Right ventricle myocardium inferior (tissue), 1 donor: ENCODE data around the gene PDLIM4. TPM values are rescaled to one million over a fixed set of nuclear protein-coding genes. Genes with fewer than 3 reads are reported as not detected.
A peak's percentile ranks its signal among the peaks of the same experiment; 100 is the strongest.

ENCODE experiments used
- ATAC-seq: fragments of 200-7000 bp; cut with Tn5 transposase; one replicate; pipeline ENCODE4 v1.9.1; 2020; ENCODE audit warnings: mild to moderate bottlenecking, moderate library complexity
- DNase-seq: peaks from one replicate; pipeline ENCODE4 v3.0.0; 2021; ENCODE audit errors: missing footprints
- intact Hi-C: fragments of 100-400 bp; cut with DNase I; formaldehyde crosslinking; loops from one replicate; pipeline ENCODE4 v1.11.0; 2022
- total RNA-seq: library from RNA; stranded (reverse); fragmentation: NEBNext Ultra II Directional; extraction: Animal tissue kit (Norgen Biotek cat#: 25700); gene quantifications from one replicate; pipeline ENCODE4 v1.2.1, GENCODE V29; 2021
- donor health status: DM: no; HTN: yes; CAD: no; lungs with severe emphysema.

PDLIM4 gene
- total RNA-seq, 1 donor from 2014 or later = 5.4 TPM

DNA sequence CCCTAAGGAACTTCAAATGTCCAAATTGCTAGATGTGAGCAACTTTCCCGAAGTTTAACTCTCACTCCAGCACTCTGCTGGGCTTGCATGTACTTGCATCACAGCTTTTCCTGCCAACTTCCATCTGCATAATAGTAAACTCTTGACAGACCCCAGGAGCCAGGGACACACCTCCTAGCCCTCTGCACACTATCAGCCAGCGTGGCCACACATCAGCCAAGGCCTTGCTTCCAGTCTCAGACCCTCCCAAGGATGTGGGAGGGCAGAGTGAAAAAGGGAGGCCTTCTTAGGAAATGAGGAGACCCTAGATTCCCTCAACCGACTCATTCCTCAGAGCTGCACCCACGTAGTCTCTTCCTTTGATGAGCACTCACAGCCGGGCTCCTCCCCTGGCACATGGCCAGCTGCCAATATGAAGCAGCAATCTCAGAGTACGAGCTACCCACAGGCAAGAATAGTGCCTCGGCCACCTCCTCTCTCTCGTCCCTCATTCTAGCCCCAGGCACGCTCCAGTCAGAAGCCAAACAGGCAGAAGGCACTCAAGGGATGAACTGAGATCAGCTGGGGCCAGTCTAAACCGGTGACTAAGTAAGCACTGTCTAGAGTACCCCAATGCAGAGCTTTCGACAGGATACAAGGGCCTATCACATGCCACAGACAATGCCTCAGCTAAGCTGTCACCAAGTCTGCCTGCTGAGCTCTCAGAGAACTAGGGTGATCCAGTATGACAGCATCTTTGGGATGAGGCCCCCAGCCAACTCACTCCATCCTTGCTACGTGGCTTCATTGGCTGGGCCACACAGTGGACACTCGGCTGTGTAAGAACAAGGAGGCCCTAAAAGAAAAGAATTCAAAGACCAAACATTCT, 32.1 kb upstream of the PDLIM4 start:
- DNase-seq (peak; percentile 79), ATAC-seq (peak; percentile 27)
- intact Hi-C loops = loop anchor here (5.0 kb wide), 1 partner anchor 33 kb away; no protein-coding TSS in a partner anchor

DNA sequence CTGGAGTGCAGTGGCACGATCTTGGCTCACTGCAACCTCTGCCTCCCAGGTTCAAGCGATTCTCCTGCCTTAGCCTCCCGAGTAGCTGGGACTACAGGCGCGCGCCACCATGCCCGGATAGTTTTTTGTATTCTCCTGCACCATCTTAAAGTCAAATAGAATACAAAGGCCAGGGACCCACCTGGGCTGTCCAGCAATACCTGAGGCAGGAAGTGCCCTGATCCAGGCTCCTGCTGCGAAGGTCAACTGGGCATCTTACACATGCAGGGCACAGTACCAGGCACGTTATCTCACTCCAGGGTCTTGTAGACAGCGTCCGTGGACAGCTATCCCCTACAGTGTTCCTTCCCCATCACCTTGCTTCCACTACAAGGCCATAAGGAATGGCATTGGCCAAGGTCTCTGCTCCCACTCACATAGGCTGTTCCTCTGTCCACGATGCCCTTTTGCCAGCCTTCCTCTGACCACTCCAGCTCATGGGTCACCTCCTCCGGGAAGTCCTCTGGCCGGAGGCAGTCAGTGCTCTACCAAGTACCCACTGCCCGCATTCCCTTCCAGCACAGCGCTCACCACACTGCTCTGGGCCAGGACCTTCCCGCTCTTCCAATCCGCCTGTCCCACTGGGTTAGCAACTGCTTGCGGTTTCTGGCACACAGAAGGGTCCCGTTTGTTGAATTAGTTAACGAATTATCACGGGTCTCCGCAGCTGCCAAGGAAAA, 30.8 kb upstream of the PDLIM4 start:
- ATAC-seq = peak; percentile 19
- DNase-seq = no peak
- intact Hi-C loops = loop anchor here (5.0 kb wide), 1 partner anchor 34 kb away; no protein-coding TSS in a partner anchor

DNA sequence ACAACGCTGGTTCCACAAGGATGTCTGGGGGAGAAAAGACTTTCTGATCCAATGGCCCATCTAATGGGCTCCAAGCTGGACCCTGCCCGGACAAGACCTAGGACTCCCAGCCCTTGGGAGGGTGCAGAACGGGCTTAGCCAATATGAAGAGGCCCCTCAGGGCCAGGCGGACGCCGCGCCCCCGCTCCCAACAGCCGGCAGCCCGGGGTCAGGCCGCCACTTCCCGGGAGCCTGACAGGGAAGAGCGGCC, 30.3 kb upstream of the PDLIM4 start:
- ATAC-seq = no peak
- intact Hi-C loops = loop anchor here (5.0 kb wide), 1 partner anchor 35 kb away; no protein-coding TSS in a partner anchor
- DNase-seq = no peak

DNA sequence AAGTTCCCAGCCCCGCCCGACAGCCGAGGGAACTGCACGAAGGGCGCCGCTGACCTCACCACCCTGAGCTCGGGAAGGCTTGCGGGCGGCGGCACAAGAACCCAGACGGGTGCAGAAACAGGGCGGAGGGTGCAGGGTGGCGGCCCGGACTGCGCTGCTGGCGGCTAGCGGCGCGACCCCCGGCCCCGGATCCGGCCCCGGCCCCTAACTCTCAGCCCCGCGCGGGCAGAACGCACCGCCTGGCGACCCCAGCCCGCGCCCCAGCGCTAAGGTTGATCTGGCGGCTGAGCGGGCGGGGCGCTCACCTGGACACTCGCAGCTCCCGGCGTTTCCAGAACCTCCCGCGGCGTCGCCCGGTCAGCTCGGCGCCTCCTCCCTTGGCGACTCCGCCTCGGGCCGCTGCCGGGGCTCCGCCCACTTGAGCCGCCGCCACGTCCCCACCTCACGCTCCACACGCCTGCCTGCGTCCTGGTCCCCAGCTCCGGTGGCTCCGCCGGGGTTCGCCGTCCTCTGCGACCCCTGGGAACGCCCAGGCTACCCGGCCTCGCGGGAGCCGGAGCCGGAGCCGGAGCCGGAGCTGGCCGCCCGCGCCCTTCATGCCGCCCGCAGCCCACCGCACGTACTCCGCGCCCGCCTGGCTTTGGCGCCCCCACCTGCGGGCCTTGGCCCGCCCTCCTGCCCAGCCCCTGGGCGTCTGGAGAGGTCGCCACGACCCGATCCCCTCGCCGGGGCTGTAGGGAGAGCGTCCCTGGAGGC, 29.8 kb upstream of the PDLIM4 start, which contains the start of gene P4HA2:
Gene P4HA2 (minus strand): TSS at position 369 of the 756 bp plus-strand sequence. CDS start 9,227 bp downstream, outside the sequence.
- peak; percentile 85 for ATAC-seq
- intact Hi-C loops = loop anchor here (5.0 kb wide), 1 partner anchor 35 kb away; no protein-coding TSS in a partner anchor
- DNase-seq = peak; percentile 89

DNA sequence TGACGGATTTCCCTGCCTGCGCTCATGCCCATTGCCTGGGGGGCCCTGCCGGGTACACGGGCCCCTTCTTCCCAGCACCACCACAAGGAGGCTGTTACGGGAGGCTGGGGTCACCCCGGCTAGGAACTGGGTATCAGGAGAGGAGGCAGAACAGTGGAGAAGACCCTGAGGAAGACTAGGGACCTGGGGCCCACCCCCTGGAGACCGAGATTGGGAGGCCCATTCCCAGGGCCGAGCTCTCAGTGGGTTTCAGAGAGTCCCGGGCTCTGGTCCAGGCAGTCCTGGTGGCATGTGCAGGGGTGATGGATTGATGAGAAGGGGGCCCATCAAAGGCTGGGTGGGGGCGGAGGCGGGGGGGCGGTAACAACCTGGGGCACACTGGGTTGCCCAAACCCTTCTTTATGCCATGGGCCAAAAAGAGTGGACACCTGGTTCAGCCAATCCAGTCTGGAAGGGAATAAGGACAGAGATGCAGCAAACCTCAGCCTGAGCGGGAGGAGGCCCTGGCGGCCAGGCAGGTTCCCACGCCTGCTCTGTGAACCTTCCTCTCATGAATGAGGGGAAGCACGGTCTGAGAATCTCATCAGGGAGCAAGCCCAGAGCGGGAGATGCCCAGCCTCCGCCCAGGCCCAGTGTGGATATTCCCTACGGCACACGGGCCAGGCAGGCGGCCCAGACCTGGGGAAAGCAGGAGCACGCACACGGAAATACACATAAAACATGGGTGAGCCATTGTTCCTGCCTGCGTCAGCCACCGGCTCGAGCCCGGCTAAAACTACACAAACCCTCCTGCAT, 29.1 kb upstream of the PDLIM4 start:
- no peak for ATAC-seq
- intact Hi-C loops = loop anchor here (5.0 kb wide), 1 partner anchor 36 kb away; no protein-coding TSS in a partner anchor
- DNase-seq = peak; percentile 55

DNA sequence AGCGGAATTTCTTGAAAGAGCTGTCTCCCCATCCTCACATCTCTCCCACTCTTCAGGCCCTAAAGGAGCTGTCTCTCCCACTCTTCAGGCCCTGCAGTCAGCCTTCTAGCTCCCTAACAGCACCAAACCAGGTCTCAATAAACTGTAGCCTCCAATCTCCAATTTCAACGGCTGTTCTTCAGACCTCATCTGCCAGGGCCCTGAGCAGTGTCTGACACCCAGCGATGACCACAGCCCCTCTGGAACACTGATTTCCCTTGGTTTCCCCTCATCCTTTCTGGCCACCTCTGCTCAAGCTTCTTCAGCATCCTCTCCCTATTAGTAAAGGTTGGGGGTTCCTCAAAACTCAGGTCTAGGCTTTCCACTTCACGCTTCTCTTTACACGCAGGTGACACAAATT, 28.3 kb upstream of the PDLIM4 start:
- intact Hi-C loops = loop anchor here (5.0 kb wide), 1 partner anchor 37 kb away; no protein-coding TSS in a partner anchor
- DNase-seq = no peak
- no peak for ATAC-seq

DNA sequence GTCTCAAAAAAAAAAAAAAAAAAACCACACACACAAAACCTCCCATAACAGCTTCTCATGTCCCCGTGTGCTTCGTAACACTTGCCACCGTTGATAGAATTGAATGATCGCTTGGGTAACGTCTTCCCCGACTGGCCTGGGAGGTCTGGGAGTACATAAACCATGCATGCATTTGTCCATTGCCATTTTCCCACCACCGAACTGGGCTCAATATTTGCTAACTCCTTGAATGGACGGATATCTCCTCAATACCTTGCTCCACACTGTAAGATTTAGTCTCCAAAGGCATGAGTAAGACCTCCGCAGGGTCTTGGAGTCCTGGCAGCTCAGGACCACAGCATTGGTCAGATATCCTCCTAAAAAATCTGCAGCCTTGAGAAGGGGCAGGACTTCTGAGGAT, 26.6 kb upstream of the PDLIM4 start:
- ATAC-seq (no peak), DNase-seq (no peak)
- intact Hi-C loops = loop anchor here (10.0 kb wide), 1 partner anchor 64 kb away; the partner anchor contains the start of gene SLC22A4

DNA sequence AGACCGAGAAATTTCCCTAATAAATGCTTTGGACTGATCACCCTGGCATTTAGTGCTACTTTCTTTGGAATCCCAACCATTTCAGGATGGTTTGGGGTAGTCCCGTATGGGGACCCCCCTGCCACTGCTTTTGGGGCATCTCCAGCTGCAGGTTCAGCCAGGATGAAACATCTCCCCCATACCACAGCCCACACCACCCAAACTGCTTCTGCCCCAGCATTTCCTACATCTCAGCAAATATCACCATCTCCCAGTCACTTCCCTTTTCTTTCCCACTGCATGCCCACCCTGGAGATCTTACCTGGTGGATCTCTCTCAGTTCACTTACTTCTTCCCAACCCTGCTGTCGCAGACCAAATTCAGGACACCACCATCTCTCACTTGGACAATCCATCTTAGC, 25.0 kb upstream of the PDLIM4 start:
- ATAC-seq = no peak
- intact Hi-C loops = loop anchor here (10.0 kb wide), 1 partner anchor 62 kb away; the partner anchor contains the start of gene SLC22A4
- DNase-seq = no peak

DNA sequence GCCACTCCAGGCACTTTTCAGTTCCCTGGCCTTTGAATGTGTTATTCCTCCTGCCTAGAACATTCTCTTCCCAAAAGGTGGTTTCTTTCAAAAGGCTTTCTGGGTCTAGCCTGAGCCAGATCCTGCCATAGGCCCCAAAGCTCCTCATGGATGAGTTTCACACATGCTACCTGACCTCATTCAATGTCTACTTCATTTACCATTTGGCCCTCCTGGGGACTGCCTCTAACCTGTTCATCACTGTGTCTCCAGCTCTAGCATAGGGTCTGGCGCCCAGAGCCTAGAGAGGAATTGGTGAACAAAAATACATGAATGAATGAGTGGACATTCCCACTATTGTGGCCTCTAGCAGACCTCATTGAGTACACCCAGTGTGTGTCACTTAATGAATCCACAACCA, 24.4 kb upstream of the PDLIM4 start:
- ATAC-seq (no peak), DNase-seq (no peak)
- intact Hi-C loops = loop anchor here (10.0 kb wide), 1 partner anchor 62 kb away; the partner anchor contains the start of gene SLC22A4

DNA sequence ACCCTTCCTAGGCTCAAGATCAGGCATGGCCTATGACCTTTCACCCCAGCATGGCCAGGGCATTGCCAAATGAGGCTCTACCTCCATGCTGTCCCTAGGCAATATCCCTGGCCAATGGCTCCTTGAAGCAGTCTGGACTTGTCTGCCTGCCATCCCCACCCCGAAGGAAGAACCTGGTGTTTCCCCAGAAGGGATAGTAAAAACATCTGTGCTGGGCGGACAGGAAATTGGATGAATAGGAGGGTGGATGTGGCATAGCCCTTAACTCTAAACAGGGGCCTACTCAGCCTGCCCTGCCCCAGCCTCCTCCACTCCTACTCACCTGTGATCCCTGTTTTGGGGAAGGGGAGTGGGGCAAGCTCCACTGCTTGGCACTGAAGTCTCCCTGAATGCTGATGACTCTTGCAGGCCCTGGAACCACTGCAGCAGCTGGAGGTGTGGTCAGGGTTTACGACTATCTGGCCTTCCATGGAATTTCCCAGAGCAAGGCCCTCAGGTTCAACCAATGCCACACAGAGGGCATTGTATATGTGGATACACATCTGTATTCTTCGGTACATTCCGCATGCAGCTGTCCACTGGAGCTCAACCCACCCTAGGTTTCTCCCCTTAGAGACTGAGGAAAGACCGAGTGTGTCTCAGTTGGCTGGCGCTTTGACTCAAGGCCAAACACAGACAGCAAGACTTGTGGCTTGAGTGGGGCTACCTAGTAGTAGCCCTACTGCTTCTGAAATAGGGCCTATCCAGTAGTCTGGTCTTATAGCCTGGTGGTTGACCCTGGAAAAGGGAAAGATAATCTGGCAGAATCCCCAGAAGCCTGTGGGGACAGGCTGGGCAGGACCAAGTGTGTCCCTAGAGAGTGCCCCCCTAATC, 23.4 kb upstream of the PDLIM4 start:
- intact Hi-C loops = loop anchor here (10.0 kb wide), 1 partner anchor 61 kb away; the partner anchor contains the start of gene SLC22A4
- DNase-seq (no peak), ATAC-seq (no peak)

DNA sequence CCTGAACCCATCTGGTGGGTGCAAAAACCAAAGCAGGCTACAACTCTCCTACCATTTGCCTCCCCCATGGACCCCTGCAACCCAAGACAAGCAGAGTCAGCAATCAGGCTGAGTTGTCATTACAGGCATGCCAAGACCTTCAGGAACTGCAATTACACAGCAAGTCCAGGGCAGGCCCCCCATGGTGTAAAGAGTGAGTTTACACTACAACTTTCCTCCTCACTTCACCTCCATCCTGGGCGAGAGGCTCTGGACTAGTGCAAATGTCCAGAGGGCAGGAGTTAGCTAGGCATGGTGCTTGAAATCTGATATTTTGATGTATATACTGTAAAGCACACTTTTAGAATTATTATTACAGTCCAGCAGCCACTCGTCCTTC, 22.8 kb upstream of the PDLIM4 start:
- no peak for ATAC-seq
- intact Hi-C loops = loop anchor here (5.0 to 10.0 kb wide), 2 partner anchors 38 to 60 kb away; partner anchors contain the start of gene SLC22A4
- DNase-seq = no peak

DNA sequence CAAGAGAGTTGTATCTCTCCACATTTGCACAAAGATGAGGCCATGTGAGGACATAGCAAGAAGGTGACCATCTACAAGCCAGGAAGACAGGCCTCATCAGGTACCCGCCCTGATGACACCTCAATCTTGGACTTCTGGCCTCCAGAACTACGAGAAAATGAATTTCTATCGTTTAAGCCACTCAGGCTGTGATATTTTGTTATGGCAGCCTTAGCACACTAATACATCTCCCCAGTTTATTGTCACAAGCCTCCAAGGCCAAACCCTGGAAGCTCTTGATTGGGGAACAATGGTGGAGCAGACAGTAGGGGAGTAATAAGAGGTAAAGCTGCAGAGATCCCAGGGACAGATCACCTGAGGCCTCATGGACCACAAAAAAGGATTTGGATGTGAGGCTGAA, 22.2 kb upstream of the PDLIM4 start:
- ATAC-seq (no peak), DNase-seq (no peak)
- intact Hi-C loops = loop anchor here (5.0 to 10.0 kb wide), 2 partner anchors 37 to 59 kb away; partner anchors contain the start of gene SLC22A4

DNA sequence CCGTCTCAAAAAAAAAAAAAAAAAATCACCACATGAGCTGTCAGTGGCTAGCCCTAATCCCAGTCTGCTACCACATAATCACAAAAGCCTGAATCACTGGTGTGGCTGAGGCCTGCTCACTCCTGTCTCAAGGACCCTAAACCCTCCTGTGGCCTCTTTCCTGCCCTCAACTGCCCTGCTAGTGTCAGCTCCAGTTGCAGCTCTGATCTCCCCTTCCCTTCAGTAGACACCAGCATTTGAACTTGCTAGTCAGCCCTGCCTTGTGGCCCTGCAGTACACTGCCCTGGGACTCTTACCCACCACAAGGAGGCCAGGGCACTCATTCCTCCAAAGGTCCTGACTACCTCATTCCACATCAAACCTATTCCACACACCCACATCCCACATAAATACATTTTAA, 20.4 kb upstream of the PDLIM4 start:
- no peak for DNase-seq
- ATAC-seq = no peak
- intact Hi-C loops = loop anchor here (5.0 to 10.0 kb wide), 2 partner anchors 35 to 58 kb away; partner anchors contain the start of gene SLC22A4

DNA sequence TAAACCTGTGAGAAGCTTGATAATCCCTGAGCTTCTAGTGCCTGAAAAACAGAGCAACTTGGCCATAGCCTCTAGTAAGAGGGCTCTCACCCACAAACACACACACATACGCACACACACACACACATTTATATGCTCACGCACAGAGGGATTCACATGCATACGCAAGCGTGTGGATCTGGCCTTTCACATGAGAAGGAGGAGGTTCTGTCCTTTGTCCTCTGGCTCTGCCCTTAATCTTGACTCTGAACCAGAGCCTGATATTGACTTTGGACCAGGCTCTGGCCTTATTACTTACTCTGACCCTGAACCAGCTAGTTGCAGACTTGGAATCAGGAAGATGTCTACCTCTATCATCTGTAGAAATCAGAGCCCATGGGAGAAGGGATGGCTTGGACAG, 19.8 kb upstream of the PDLIM4 start:
- DNase-seq = no peak
- ATAC-seq = no peak
- intact Hi-C loops = loop anchor here (5.0 to 10.0 kb wide), 2 partner anchors 35 to 57 kb away; partner anchors contain the start of gene SLC22A4

DNA sequence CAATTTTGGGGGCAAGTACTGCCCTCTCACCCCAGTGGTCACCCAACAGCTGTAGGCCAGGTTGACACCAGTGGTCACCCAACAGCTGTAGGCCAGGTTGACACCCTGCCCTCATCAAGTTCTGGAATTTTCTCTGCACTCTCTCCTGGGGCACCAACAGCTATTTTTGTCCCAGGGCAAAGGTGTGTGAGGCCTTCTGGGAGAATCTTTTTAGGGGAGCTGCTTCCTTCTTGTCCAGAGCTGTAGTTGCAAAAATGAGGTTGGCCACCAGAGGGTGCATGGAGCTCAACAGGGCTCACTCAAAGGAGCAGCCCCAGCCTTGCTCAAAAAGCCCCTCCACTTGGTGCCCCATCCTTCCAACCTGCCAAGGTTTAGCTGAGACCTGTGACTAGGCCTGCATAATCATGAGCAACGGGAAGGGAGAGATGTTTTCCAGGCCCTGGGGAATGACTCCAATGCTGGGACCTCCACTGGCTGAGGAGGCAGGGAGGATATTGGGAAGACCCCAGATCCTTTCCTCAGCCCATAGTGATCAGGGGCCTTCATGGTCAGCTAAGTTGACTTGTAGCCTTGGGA, 19.2 kb upstream of the PDLIM4 start:
- peak; percentile 70 for ATAC-seq
- intact Hi-C loops = loop anchor here (5.0 to 10.0 kb wide), 2 partner anchors 34 to 57 kb away; partner anchors contain the start of gene SLC22A4
- no peak for DNase-seq

DNA sequence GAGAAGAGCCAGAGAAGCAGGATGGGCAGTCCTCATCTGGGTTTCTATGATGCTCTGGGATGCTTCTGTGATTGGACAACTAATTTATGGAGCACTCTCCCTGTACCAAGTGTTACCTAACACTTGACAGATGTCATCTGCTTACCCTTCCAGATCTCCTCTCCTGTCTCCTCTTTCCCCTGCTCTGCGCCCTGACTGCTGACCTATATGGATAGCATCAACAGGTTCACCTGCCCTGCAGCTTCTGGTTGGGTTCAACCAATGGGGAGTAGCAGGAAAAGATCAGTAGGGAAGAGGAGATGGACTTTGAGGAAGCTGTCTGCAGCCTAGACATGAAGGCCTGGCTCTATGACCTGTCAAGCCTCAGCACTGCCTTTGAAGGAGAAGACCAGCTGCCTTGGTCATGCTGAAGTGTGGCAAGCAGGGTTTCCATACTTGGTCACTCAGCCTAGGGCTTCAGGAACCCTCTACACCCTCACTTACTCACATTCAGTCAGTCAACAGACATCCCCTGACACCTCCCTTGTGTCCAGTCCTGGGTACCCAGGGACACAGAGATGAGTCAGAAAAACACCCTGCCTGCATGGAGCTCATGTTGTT, 18.5 kb upstream of the PDLIM4 start:
- no peak for DNase-seq
- ATAC-seq = no peak
- intact Hi-C loops = loop anchor here (5.0 to 10.0 kb wide), 2 partner anchors 33 to 56 kb away; partner anchors contain the start of gene SLC22A4
